Ascending aorta (tissue), 2 donors: ENCODE data around the gene MSH5. TPM values are rescaled to one million over a fixed set of nuclear protein-coding genes. Genes with fewer than 3 reads are reported as not detected.

Experiments used
- DNase-seq, 2 donors: peaks; one replicate each; pipeline ENCODE4 v3.0.0-alpha.2; 2019; ENCODE audit warnings: low spot score in 2 of 2
- H3K27ac ChIP-seq, 2 donors: fragments of 200-600 bp; sonication (generic); one replicate each; pipeline ENCODE4 v1.5.1; 2016 to 2017; ENCODE audit warnings: mild to moderate bottlenecking in 1 of 2
- H3K27me3 ChIP-seq: fragments of 200-600 bp; sonication (generic); one replicate; pipeline ENCODE4 v1.5.1; 2017
- H3K36me3 ChIP-seq, 2 donors: fragments of 200-600 bp; sonication (generic); one replicate each; pipeline ENCODE4 v1.5.1; 2016
- H3K4me1 ChIP-seq, 2 donors: fragments of 200-600 bp; sonication (generic); one replicate each; pipeline ENCODE4 v1.5.1; 2016 to 2017; ENCODE audit warnings: mild to moderate bottlenecking in 1 of 2
- H3K4me3 ChIP-seq, 2 donors: fragments of 200-600 bp; sonication (generic); one replicate each; pipeline ENCODE4 v1.5.1; 2016 to 2017; ENCODE audit warnings: mild to moderate bottlenecking in 1 of 2
- H3K9me3 ChIP-seq, 2 donors: fragments of 200-600 bp; sonication (generic); one replicate each; pipeline ENCODE4 v1.5.1; 2016
- CTCF ChIP-seq, 3 experiments: fragments of 200-600 bp in 2 of 3; fragments of 450-650 bp in 1 of 3; sonication (generic) in 2 of 3; IDR thresholded peaks; one replicate each; pipeline ENCODE4 v1.5.1; 2016 to 2019; ENCODE audit warnings: antibody characterized with exemption in 3 of 3, mild to moderate bottlenecking in 1 of 3, moderate library complexity in 1 of 3
- intact Hi-C: fragments of 100-400 bp; cut with DNase I; formaldehyde crosslinking; loops from one replicate; pipeline ENCODE4 v1.15.1; 2023
- total RNA-seq: library from RNA; depleted of rRNA; stranded (reverse); fragments of >200 nt; gene quantifications from one replicate; pipeline ENCODE4 v1.1.0, GENCODE V29; 2016

The MSH5 gene
- total RNA-seq, 1 donor from 2014 or later = 17.7 TPM

DNA sequence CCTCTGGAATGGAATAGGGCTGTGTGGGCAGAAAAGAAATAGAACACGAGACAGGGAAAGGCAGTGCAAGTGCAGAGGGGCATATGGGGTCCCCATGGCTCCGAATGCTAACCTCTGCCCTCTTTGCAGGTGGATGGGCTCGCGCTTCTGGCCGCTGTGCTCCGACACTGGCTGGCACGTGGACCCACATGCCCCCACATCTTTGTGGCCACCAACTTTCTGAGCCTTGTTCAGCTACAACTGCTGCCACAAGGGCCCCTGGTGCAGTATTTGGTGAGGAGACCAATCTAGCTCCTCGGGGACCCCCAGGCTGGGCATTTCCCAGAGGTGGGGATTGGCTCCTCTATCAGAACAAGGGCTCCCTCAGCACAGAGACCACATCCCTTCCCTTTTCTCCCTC, 21.5 kb downstream of the MSH5 start:
- Histone ChIP-seq H3K4me1 (no peaks in the 10 kb centered on the region), H3K27me3 (no peaks in the 10 kb centered on the region), H3K27ac (no peak overlapping the region), H3K36me3 (no peaks in the 10 kb centered on the region), H3K9me3 (no peaks in the 10 kb centered on the region), H3K4me3 (no peak overlapping the region)
- no peak for TF ChIP-seq CTCF (IDR thresholded peaks at IDR 0.05)
- no peak for DNase-seq
- intact Hi-C loops = no loop called here

- TF ChIP-seq CTCF (IDR thresholded peaks at IDR 0.05) = no peak
- Histone ChIP-seq H3K36me3 (no peaks in the 10 kb centered on the region), H3K9me3 (no peaks in the 10 kb centered on the region), H3K27ac (no peak within 1 kb of the TSS), H3K4me3 (no peak within 1 kb of the TSS), H3K4me1 (no peaks in the 10 kb centered on the region), H3K27me3 (no peaks in the 10 kb centered on the region)
- intact Hi-C loops = no loop called here
- no peak for DNase-seq
Measured at GRCh38 chr6:31762356-31762755, 22.6 kb downstream of the MSH5 start, which contains the start of gene SAPCD1. Gene SAPCD1 (plus strand): TSS chr6:31762656. CDS start chr6:31763055, 399 bp downstream.

GRCh38 chr6:31762878-31763618, 23.2 kb downstream of the MSH5 start:
- no peaks in the 10 kb centered on the region for H3K27me3 ChIP-seq
- intact Hi-C loops = no loop called here
- H3K4me1 ChIP-seq = no peaks in the 10 kb centered on the region
- H3K36me3 ChIP-seq = no peaks in the 10 kb centered on the region
- H3K4me3 ChIP-seq = no peak overlapping the region
- H3K9me3 ChIP-seq = no peaks in the 10 kb centered on the region
- TF ChIP-seq CTCF (IDR thresholded peaks at IDR 0.05) = no peak
- no peak overlapping the region for H3K27ac ChIP-seq
- no peak for DNase-seq

DNA sequence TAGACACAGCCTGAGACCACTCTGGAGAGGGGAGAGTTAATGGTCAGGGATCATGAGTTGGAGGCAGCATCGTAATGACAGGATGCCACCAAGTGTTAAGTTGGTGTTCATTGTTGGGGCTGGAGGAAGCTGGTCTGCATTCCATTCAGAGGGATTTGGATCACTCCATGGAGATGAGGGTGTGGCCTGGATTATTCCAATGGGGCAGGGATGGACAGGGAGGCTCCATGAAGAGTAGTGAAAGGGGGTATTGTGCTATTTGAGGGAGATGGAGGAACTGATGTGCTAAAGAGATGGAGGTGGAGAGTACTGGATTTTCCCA, 23.8 kb downstream of the MSH5 start:
- H3K4me3 ChIP-seq = no peak overlapping the region
- intact Hi-C loops = no loop called here
- no peaks in the 10 kb centered on the region for H3K9me3 ChIP-seq
- DNase-seq = no peak
- H3K36me3 ChIP-seq = no peaks in the 10 kb centered on the region
- no peak overlapping the region for H3K27ac ChIP-seq
- TF ChIP-seq CTCF (IDR thresholded peaks at IDR 0.05) = no peak
- H3K27me3 ChIP-seq = no peaks in the 10 kb centered on the region
- no peaks in the 10 kb centered on the region for H3K4me1 ChIP-seq

DNA sequence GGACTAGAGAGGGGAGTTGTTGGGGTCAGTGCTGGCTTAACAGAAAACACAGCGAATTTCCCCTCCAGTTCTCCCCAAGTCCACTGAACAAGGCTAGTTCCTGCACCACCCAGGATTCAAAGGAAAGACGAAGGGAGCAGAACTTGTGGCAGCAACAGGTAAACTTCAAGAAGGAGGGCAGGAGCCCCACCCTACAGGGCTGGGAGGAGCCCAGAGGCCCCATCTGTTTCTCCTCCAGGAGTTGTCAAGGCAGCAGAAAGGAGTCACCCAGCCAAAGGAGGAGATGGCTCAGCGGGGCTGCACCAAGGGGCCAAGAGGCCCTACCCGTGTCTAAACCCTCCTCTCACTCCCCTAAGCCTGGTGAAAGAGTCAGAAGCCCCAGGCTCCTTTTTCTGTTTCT, 24.4 kb downstream of the MSH5 start:
- Histone ChIP-seq H3K27ac (no peak overlapping the region), H3K36me3 (no peaks in the 10 kb centered on the region), H3K27me3 (no peaks in the 10 kb centered on the region), H3K4me1 (no peaks in the 10 kb centered on the region), H3K4me3 (no peak overlapping the region), H3K9me3 (no peaks in the 10 kb centered on the region)
- intact Hi-C loops = no loop called here
- TF ChIP-seq CTCF (IDR thresholded peaks at IDR 0.05) = no peak
- no peak for DNase-seq

GRCh38 chr6:31765559-31765909, 25.7 kb downstream of the MSH5 start:
- no peak overlapping the region for H3K27ac ChIP-seq
- H3K36me3 ChIP-seq = no peaks in the 10 kb centered on the region
- no peak for TF ChIP-seq CTCF (IDR thresholded peaks at IDR 0.05)
- no peaks in the 10 kb centered on the region for H3K9me3 ChIP-seq
- H3K4me3 ChIP-seq = no peak overlapping the region
- no peaks in the 10 kb centered on the region for H3K27me3 ChIP-seq
- intact Hi-C loops = no loop called here
- H3K4me1 ChIP-seq = no peaks in the 10 kb centered on the region
- DNase-seq = no peak
